GM19372 (cell line): ENCODE data around the gene LST1.
A peak's percentile ranks its signal among the peaks of the same experiment; 100 is the strongest.
"Not testable (repeated sequence)": the region's sequence is repeated elsewhere in the genome, so short reads cannot be mapped to it uniquely, and the experiment has no call there.

Experiments
- ATAC-seq: cut with Tn5 transposase; IDR thresholded peaks from one replicate; pipeline ENCODE4 v1.9.1; 2021; ENCODE audit warnings: mild to moderate bottlenecking, low read depth, moderate library complexity; ENCODE audit not compliant: unreplicated experiment

Gene LST1

GRCh38 chr6:31586008-31586407 is at the start of gene LST1:
Gene LST1, plus strand, starts transcription at chr6:31586277. Its CDS starts 1,023 bp downstream, at chr6:31587300.
- ATAC-seq: no peak

- ATAC-seq: no peak
Measured at GRCh38 chr6:31538805-31539400, 47.2 kb upstream of the LST1 start.

GRCh38 chr6:31540640-31541039 is 45.4 kb upstream of the LST1 start:
- ATAC-seq: no peak

GRCh38 chr6:31541059-31541657 is 44.9 kb upstream of the LST1 start:
- ATAC-seq: no peak

- ATAC-seq: peak; percentile 64
Measured at GRCh38 chr6:31541658-31542521, 44.2 kb upstream of the LST1 start, which contains the start of gene DDX39B. Gene DDX39B, minus strand, starts transcription at chr6:31542003. Its CDS starts 1,471 bp downstream, at chr6:31540532.

- no peak for ATAC-seq
Measured at GRCh38 chr6:31543639-31544038, 42.4 kb upstream of the LST1 start.

- no peak for ATAC-seq
Measured at GRCh38 chr6:31544676-31545075, 41.4 kb upstream of the LST1 start.

GRCh38 chr6:31545291-31545690 is 40.8 kb upstream of the LST1 start:
- no peak for ATAC-seq

- peak; percentile 43 for ATAC-seq
Measured at GRCh38 chr6:31546339-31546957, 39.6 kb upstream of the LST1 start, which contains the start of gene ATP6V1G2. Gene ATP6V1G2, minus strand, starts transcription at chr6:31546608. Its CDS starts 49 bp downstream, at chr6:31546559.

- peak; percentile 67 for ATAC-seq
Measured at GRCh38 chr6:31546958-31547726, 38.9 kb upstream of the LST1 start, which contains the start of gene NFKBIL1. Gene NFKBIL1, plus strand, starts transcription at chr6:31547608. Its CDS starts 87 bp downstream, at chr6:31547695.

- ATAC-seq: no peak
Measured at GRCh38 chr6:31547727-31548543, 38.1 kb upstream of the LST1 start.

- ATAC-seq: no peak
Measured at GRCh38 chr6:31548544-31548873, 37.6 kb upstream of the LST1 start.

- ATAC-seq: not testable (repeated sequence)
Measured at GRCh38 chr6:31551371-31551770, 34.7 kb upstream of the LST1 start.

- no peak for ATAC-seq
Measured at GRCh38 chr6:31556307-31556706, 29.8 kb upstream of the LST1 start.

GRCh38 chr6:31557443-31558317 is 28.4 kb upstream of the LST1 start:
- ATAC-seq: no peak

GRCh38 chr6:31558318-31558625 is 27.8 kb upstream of the LST1 start:
- ATAC-seq: no peak

- no peak for ATAC-seq
Measured at GRCh38 chr6:31558631-31559500, 27.2 kb upstream of the LST1 start.

GRCh38 chr6:31559606-31559957 is 26.5 kb upstream of the LST1 start:
- ATAC-seq: no peak
